KMS-11 (cell line): ENCODE measurements around the gene SIX2.
A peak's percentile ranks its signal among the peaks of the same experiment; 100 is the strongest.

Experiments used
- H2AFZ ChIP-seq: fragments of 200-600 bp; sonication (generic); 2 replicates; pipeline ENCODE4 v1.6.1; 2016; ENCODE audit warnings: antibody characterized with exemption, mixed run types, low read depth
- H3K27ac ChIP-seq: fragments of 200-600 bp; sonication (generic); 2 replicates; pipeline ENCODE4 v1.6.1; 2016; ENCODE audit warnings: mild to moderate bottlenecking, mixed run types
- H3K27me3 ChIP-seq: fragments of 200-600 bp; sonication (generic); 2 replicates; pipeline ENCODE4 v1.6.1; 2017; ENCODE audit warnings: mild to moderate bottlenecking, low read depth, mixed run types, moderate library complexity; ENCODE audit not compliant: insufficient read depth
- H3K36me3 ChIP-seq: fragments of 200-600 bp; sonication (generic); 2 replicates; pipeline ENCODE4 v1.6.1; 2017; ENCODE audit warnings: mild to moderate bottlenecking, mixed run types; ENCODE audit not compliant: insufficient read depth
- H3K4me1 ChIP-seq: fragments of 200-600 bp; sonication (generic); 2 replicates; pipeline ENCODE4 v1.6.1; 2016; ENCODE audit warnings: mild to moderate bottlenecking, low read depth, mixed run types; ENCODE audit not compliant: poor library complexity, severe bottlenecking
- H3K4me2 ChIP-seq: fragments of 200-600 bp; sonication (generic); 2 replicates; pipeline ENCODE4 v1.7.0; 2016; ENCODE audit warnings: mild to moderate bottlenecking, mixed run types
- H3K4me3 ChIP-seq: fragments of 200-600 bp; sonication (generic); IDR thresholded peaks from 2 replicates; pipeline ENCODE4 v1.6.1; 2017; ENCODE audit warnings: low read depth, low read length, mixed read lengths; ENCODE audit not compliant: insufficient read depth
- H3K79me2 ChIP-seq: fragments of 200-600 bp; sonication (generic); 2 replicates; pipeline ENCODE4 v1.6.1; 2016; ENCODE audit warnings: low read depth, mixed run types; ENCODE audit not compliant: insufficient read depth
- H3K9ac ChIP-seq: fragments of 200-600 bp; sonication (generic); 2 replicates; pipeline ENCODE4 v1.6.1; 2016; ENCODE audit warnings: mild to moderate bottlenecking, mixed run types
- H4K20me1 ChIP-seq: fragments of 200-600 bp; sonication (generic); 2 replicates; pipeline ENCODE4 v1.6.1; 2016; ENCODE audit warnings: mild to moderate bottlenecking, mixed run types; ENCODE audit not compliant: insufficient read depth
- TF ChIP-seq, protein P1 (sequence below): fragments of 200-600 bp; sonication (generic); conservative IDR thresholded peaks from 2 replicates; pipeline ENCODE4 v1.6.1; 2017; ENCODE audit warnings: low read depth, mild to moderate bottlenecking, antibody characterized with exemption, low read length, moderate library complexity, mixed read lengths

The SIX2 gene

GRCh38 chr2:44980751-44981713 lies 28.2 kb downstream of the SIX2 start:
- Histone ChIP-seq H4K20me1 (no peaks in the 10 kb centered on the region), H3K4me3 (no peak overlapping the region), H3K36me3 (no peaks in the 10 kb centered on the region), H3K27ac (no peak overlapping the region), H3K27me3 (no peaks in the 10 kb centered on the region), H2AFZ (peak overlapping the region; percentile 62; the same call in 1 of the 2 replicates), H3K4me2 (no peak overlapping the region), H3K9ac (no peak overlapping the region), H3K4me1 (peaks cover 4% of the 10 kb centered on the region), H3K79me2 (no peaks in the 10 kb centered on the region)
- TF ChIP-seq, protein P1, sequence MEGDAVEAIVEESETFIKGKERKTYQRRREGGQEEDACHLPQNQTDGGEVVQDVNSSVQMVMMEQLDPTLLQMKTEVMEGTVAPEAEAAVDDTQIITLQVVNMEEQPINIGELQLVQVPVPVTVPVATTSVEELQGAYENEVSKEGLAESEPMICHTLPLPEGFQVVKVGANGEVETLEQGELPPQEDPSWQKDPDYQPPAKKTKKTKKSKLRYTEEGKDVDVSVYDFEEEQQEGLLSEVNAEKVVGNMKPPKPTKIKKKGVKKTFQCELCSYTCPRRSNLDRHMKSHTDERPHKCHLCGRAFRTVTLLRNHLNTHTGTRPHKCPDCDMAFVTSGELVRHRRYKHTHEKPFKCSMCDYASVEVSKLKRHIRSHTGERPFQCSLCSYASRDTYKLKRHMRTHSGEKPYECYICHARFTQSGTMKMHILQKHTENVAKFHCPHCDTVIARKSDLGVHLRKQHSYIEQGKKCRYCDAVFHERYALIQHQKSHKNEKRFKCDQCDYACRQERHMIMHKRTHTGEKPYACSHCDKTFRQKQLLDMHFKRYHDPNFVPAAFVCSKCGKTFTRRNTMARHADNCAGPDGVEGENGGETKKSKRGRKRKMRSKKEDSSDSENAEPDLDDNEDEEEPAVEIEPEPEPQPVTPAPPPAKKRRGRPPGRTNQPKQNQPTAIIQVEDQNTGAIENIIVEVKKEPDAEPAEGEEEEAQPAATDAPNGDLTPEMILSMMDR, result no peak

DNA sequence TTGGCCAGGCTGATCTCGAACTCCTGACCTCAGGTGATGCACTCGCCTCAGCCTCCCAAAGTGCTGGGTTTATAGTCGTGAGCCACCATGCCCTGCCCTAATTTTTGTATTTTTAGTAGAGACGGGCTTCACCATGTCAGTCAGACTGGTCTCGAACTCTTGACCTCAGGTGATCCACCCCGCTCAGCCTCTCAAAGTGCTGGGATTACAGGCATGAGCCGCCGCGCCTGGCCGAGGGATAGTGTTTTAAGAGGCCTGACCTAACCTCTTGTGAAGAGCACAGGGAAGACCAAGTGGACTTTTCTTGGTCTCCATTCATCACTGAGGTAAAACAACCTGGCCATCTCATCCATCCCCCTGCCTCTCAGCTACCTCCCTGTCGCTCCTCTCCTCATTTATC lies 29.7 kb downstream of the SIX2 start:
- Histone ChIP-seq H3K9ac (no peak overlapping the region), H3K36me3 (no peaks in the 10 kb centered on the region), H3K4me2 (no peak overlapping the region), H3K4me1 (peaks cover 4% of the 10 kb centered on the region), H3K79me2 (no peaks in the 10 kb centered on the region), H2AFZ (no peak overlapping the region), H3K27ac (no peak overlapping the region), H4K20me1 (no peaks in the 10 kb centered on the region), H3K4me3 (no peak overlapping the region), H3K27me3 (no peaks in the 10 kb centered on the region)
- TF ChIP-seq, protein P1, result no peak

DNA sequence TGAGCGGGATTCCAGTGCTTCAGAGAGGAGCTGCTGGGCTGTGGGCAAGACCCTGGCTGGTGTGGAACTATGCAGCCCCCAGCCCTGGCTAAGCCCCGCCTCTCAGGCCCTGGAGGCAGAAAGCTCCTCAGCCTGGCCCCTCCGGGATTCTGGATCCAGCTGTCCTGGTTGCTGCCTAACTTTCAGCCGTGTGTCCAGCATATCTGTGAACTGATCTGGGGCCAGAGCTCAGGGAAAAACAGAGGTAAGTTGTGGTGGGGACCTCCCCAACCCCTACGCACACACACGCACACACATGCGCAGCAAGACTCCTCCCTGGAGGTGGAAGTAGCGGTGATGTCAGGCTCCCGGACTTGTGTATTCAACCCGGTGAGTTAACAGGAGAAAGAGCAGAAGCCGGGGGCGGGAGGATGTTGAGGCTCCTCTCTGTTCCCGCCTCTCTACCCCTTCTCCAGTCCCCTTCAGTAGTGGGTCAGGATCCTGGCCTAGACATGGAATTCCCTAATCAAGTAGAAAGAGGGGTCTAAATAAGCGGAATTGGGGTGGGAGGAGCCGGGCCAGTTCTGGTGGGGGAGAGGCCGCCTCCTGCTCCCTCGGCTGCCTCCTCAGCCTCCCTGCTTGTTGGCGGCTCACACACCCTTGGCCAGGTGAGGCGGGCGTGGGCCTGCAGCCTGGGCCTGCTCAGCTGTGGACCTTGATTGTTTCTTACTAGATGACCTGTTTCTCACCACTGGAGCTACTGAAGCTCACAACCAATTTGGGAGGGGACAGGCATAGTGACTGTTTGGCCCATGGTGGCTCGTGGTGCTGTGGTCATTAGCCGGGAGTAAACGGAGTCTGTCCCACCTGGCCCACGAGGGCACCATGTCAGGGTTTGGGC lies 33.4 kb downstream of the SIX2 start:
- Histone ChIP-seq H3K27ac (no peak overlapping the region), H4K20me1 (no peaks in the 10 kb centered on the region), H3K79me2 (no peaks in the 10 kb centered on the region), H3K4me2 (no peak overlapping the region), H3K4me1 (no peaks in the 10 kb centered on the region), H3K36me3 (no peaks in the 10 kb centered on the region), H2AFZ (no peak overlapping the region), H3K27me3 (no peaks in the 10 kb centered on the region), H3K4me3 (no peak overlapping the region), H3K9ac (no peak overlapping the region)
- TF ChIP-seq, protein P1, result no peak

DNA sequence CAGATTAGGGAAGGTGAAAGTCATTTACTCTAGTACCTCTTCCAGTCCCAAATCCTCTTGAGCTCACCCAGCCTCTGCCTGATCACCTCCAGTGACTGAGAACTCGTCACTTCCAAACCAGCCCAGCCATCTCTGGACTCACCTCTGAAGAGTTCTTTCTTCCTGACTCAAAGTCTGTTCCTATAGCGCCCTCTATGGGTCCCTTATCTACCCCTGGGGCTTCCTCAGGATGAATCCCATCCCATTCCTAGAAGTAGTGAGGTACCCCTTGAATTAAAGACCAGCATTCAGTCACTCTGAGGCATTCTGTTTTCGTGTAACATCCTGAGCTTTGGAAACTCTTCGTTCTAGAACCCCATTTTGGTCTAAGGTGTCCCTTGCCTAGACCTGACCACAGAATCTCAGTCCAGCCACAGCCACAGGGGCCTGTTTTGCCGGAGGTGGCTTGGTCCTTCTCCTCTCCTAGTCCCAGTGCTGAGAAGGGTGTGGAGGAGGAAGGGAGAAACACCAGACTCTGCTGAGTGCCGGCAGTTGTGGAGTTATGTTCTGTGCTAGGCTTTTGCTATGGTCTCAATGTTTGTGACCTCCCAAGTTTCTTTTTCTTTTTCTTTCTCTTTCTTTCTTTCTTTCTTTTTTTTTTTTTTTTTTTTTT lies 35.1 kb downstream of the SIX2 start:
- Histone ChIP-seq H3K36me3 (no peaks in the 10 kb centered on the region), H3K79me2 (no peaks in the 10 kb centered on the region), H3K27ac (no peak overlapping the region), H3K9ac (no peak overlapping the region), H3K4me3 (no peak overlapping the region), H2AFZ (no peak overlapping the region), H3K4me2 (no peak overlapping the region), H4K20me1 (no peaks in the 10 kb centered on the region), H3K4me1 (no peaks in the 10 kb centered on the region), H3K27me3 (no peaks in the 10 kb centered on the region)
- TF ChIP-seq, protein P1, result peak; percentile 89
